ENCODE data around the gene ATOH1. TPM values are rescaled to one million over a fixed set of nuclear protein-coding genes. Genes with fewer than 3 reads are reported as not detected.

ATOH1 gene
- total RNA-seq, 1 donor from 2014 or later = not detected

DNA sequence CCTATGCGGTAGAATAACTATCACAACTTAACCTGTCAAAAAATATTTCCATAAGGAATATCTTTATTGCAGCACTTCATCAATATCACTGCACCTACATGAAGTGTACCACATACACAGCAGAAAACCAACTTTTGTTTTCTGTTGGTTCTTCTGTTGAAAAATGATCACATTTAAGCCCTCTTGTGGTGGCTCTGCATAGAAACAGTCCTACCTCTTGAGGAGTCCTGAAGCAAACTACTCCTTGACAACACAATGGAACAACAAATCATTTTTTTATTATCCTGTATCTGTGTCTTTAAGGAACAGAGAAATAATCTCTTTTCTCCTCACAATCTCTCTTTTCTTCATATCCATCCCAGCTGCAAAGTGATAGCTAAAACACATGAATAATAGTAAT is 39.8 kb upstream of the ATOH1 start:
- TF ChIP-seq, protein P1, sequence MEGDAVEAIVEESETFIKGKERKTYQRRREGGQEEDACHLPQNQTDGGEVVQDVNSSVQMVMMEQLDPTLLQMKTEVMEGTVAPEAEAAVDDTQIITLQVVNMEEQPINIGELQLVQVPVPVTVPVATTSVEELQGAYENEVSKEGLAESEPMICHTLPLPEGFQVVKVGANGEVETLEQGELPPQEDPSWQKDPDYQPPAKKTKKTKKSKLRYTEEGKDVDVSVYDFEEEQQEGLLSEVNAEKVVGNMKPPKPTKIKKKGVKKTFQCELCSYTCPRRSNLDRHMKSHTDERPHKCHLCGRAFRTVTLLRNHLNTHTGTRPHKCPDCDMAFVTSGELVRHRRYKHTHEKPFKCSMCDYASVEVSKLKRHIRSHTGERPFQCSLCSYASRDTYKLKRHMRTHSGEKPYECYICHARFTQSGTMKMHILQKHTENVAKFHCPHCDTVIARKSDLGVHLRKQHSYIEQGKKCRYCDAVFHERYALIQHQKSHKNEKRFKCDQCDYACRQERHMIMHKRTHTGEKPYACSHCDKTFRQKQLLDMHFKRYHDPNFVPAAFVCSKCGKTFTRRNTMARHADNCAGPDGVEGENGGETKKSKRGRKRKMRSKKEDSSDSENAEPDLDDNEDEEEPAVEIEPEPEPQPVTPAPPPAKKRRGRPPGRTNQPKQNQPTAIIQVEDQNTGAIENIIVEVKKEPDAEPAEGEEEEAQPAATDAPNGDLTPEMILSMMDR (IDR thresholded peaks at IDR 0.05) = peak; percentile 74
- no peaks in the 10 kb centered on the region for H3K4me1 Mint-ChIP-seq (ENCODE audit: low read depth)
- DNase-seq (ENCODE audit: low spot score) = no peak

DNA sequence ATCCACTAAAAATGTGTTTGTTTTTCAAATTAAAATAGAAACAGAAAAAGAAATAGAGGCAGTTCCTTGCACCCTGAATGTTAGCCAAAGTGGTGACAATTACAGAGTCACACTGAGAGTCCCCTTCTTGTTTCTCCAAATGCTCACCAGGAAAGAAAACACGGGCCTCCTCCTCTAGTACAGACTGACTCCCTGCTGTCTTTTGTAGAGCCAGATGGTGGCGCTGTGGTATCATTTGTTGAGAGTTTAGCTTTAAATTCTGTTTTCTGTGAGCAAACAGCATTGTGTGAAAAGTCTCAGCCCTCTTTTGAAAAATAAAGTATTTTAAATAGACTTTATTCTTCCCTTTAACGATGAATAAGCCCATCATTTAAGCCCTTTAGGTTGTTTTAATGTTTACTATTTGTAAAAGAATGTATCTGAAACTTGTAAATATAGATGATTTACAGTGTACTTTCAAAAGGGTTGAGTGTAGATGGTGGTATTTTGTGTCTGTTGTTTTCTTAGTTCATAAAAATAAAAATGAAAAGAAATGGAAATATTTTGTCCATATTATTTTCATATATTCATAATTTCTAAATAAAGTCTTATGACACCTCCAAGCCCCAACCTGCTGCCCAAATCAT is 36.9 kb upstream of the ATOH1 start:
- TF ChIP-seq, protein P1 (IDR thresholded peaks at IDR 0.05) = peak; percentile 95
- no peaks in the 10 kb centered on the region for H3K4me1 Mint-ChIP-seq (ENCODE audit: low read depth)
- no peaks in the 10 kb centered on the region for H3K36me3 Mint-ChIP-seq (ENCODE audit: low read depth)
- H3K9me3 Mint-ChIP-seq (ENCODE audit: low read depth) = no peaks in the 10 kb centered on the region
- no peak for DNase-seq (ENCODE audit: low spot score)
- H3K27ac Mint-ChIP-seq (ENCODE audit: unreplicated experiment) = no peak overlapping the region
- H3K4me3 Mint-ChIP-seq (ENCODE audit: unreplicated experiment) = no peak overlapping the region
- H3K27me3 Mint-ChIP-seq (ENCODE audit: low read depth) = peaks cover 36% of the 10 kb centered on the region

More for the DNA sequence above, 39.8 kb upstream of the ATOH1 start:
- H3K4me3 Mint-ChIP-seq (ENCODE audit: unreplicated experiment) = no peak overlapping the region
- H3K36me3 Mint-ChIP-seq (ENCODE audit: low read depth) = no peaks in the 10 kb centered on the region
- H3K27me3 Mint-ChIP-seq (ENCODE audit: low read depth) = peaks cover 19% of the 10 kb centered on the region
- H3K27ac Mint-ChIP-seq (ENCODE audit: unreplicated experiment) = no peak overlapping the region
- no peaks in the 10 kb centered on the region for H3K9me3 Mint-ChIP-seq (ENCODE audit: low read depth)

DNA sequence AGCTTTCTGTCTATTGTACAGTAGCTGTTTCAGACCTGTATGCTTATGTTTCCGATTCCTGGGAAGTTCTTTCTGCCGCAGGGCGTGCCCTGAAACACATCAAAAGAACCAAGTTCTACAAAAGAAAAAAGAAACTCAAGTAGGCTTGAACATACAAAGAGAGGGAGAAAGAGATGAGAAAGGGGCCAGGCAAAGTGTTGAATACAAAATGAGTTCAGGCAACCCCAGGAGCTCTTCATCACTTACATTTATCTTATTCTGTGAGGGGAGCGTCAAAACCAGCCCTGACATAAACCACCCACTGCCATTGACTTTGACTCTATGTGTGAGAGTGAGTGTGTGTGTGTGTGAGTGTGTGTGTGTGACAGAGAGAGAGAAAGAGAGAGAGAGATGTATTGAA is 26.5 kb upstream of the ATOH1 start:
- H3K9me3 Mint-ChIP-seq (ENCODE audit: low read depth) = no peaks in the 10 kb centered on the region

DNA sequence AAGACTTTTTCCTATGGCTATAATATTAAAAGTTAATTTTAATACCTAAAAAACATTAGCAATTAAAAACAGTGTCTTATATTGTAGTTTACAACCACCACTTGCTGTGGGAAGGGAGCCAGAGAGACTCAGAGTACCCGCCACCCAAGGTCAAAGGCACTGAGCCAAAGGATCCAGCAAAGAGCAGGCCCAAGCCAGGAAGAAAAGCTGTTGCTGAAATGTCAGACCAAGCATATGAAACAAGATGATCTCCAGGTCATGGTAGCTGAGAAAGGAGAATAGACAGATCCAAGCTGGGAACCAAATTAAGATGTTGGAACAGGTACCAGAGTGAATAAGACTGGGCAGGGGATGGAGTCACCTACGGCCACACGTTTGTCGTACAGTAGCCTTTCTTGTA is 18.8 kb upstream of the ATOH1 start:
- Mint-ChIP-seq H3K9me3 (ENCODE audit: low read depth) (no peaks in the 10 kb centered on the region), H3K4me3 (ENCODE audit: unreplicated experiment) (no peak overlapping the region), H3K36me3 (ENCODE audit: low read depth) (no peaks in the 10 kb centered on the region), H3K27me3 (ENCODE audit: low read depth) (peaks cover 48% of the 10 kb centered on the region), H3K27ac (ENCODE audit: unreplicated experiment) (no peak overlapping the region), H3K4me1 (ENCODE audit: low read depth) (peaks cover 3% of the 10 kb centered on the region)
- TF ChIP-seq, protein P1 (IDR thresholded peaks at IDR 0.05) = no peak
- no peak for DNase-seq (ENCODE audit: low spot score)

More for the DNA sequence above, 26.5 kb upstream of the ATOH1 start:
- no peaks in the 10 kb centered on the region for H3K36me3 Mint-ChIP-seq (ENCODE audit: low read depth)
- H3K27ac Mint-ChIP-seq (ENCODE audit: unreplicated experiment) = no peak overlapping the region
- DNase-seq (ENCODE audit: low spot score) = no peak
- H3K27me3 Mint-ChIP-seq (ENCODE audit: low read depth) = peaks cover 36% of the 10 kb centered on the region
- no peaks in the 10 kb centered on the region for H3K4me1 Mint-ChIP-seq (ENCODE audit: low read depth)
- H3K4me3 Mint-ChIP-seq (ENCODE audit: unreplicated experiment) = no peak overlapping the region
- TF ChIP-seq, protein P1 (IDR thresholded peaks at IDR 0.05) = no peak

DNA sequence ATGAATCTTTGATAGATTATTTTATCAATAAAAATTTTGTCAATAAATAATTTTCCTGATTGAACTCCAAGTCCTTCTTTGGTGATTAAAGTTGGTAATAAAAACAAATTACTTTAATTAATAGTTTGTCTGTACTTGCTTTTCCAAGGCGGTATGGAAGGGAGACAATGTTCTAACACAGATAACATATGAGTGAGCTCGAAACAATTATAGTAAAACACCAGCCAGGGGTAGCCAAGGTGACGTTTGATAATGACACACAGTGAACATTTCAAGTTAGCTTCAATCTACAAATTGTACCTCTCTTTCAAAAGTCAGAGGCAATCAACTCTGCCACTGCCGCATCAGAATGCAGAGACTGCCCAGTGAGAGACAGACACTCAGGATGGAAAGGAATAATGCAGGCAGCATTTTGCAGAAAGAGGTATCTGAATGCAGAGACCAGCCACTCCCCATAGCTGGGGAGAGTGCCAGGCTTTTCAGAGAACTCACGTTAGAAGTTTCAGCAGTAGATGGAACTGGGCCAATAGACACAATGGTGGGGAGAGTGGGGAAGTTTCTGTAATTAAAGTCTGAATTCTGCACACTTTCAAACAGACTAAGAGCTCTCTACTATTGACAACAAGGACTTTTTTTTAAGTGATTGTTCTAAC is 18.1 kb upstream of the ATOH1 start:
- DNase-seq (ENCODE audit: low spot score) = no peak
- TF ChIP-seq, protein P1 (IDR thresholded peaks at IDR 0.05) = no peak
- H3K36me3 Mint-ChIP-seq (ENCODE audit: low read depth) = no peaks in the 10 kb centered on the region
- H3K27ac Mint-ChIP-seq (ENCODE audit: unreplicated experiment) = no peak overlapping the region
- H3K4me1 Mint-ChIP-seq (ENCODE audit: low read depth) = peaks cover 3% of the 10 kb centered on the region
- no peaks in the 10 kb centered on the region for H3K9me3 Mint-ChIP-seq (ENCODE audit: low read depth)
- peaks cover 47% of the 10 kb centered on the region for H3K27me3 Mint-ChIP-seq (ENCODE audit: low read depth)
- H3K4me3 Mint-ChIP-seq (ENCODE audit: unreplicated experiment) = no peak overlapping the region

Data from chondrocyte (in vitro differentiated cells).